ENCODE results near the gene TANGO6.

Gene TANGO6

GRCh38 chr16:68994324-68994723 is 151.0 kb downstream of the TANGO6 start:
- H3K4me3 ChIP-seq (ENCODE audit: insufficient read depth, low read depth, low read length, poor library complexity, severe bottlenecking), result no peak overlapping the region
- H3K9me3 ChIP-seq (ENCODE audit: control insufficient read depth, low read length), result no peaks in the 10 kb centered on the region
- H3K27ac ChIP-seq (ENCODE audit: insufficient read depth, low read length, poor library complexity, severe bottlenecking), result no peak overlapping the region
- no peaks in the 10 kb centered on the region for H3K36me3 ChIP-seq (ENCODE audit: control insufficient read depth, insufficient read depth, low read length)
- no peaks in the 10 kb centered on the region for H3K4me1 ChIP-seq (ENCODE audit: control insufficient read depth, insufficient read depth, low read length, poor library complexity, severe bottlenecking)
- H3K27me3 ChIP-seq (replicated peaks; ENCODE audit: control insufficient read depth, insufficient read depth, low read length, poor library complexity, severe bottlenecking), result no peaks in the 10 kb centered on the region
- no peak for DNase-seq

GRCh38 chr16:68995011-68995504 is 151.7 kb downstream of the TANGO6 start:
- no peaks in the 10 kb centered on the region for H3K9me3 ChIP-seq (ENCODE audit: control insufficient read depth, low read length)
- no peaks in the 10 kb centered on the region for H3K36me3 ChIP-seq (ENCODE audit: control insufficient read depth, insufficient read depth, low read length)
- DNase-seq, result no peak
- no peak overlapping the region for H3K27ac ChIP-seq (ENCODE audit: insufficient read depth, low read length, poor library complexity, severe bottlenecking)
- no peaks in the 10 kb centered on the region for H3K27me3 ChIP-seq (replicated peaks; ENCODE audit: control insufficient read depth, insufficient read depth, low read length, poor library complexity, severe bottlenecking)
- H3K4me1 ChIP-seq (ENCODE audit: control insufficient read depth, insufficient read depth, low read length, poor library complexity, severe bottlenecking), result no peaks in the 10 kb centered on the region
- H3K4me3 ChIP-seq (ENCODE audit: insufficient read depth, low read depth, low read length, poor library complexity, severe bottlenecking), result no peak overlapping the region

- Histone ChIP-seq H3K27me3 (replicated peaks; ENCODE audit: control insufficient read depth, insufficient read depth, low read length, poor library complexity, severe bottlenecking) (no peaks in the 10 kb centered on the region), H3K36me3 (ENCODE audit: control insufficient read depth, insufficient read depth, low read length) (no peaks in the 10 kb centered on the region), H3K27ac (ENCODE audit: insufficient read depth, low read length, poor library complexity, severe bottlenecking) (no peak overlapping the region), H3K4me1 (ENCODE audit: control insufficient read depth, insufficient read depth, low read length, poor library complexity, severe bottlenecking) (no peaks in the 10 kb centered on the region), H3K4me3 (ENCODE audit: insufficient read depth, low read depth, low read length, poor library complexity, severe bottlenecking) (no peak overlapping the region), H3K9me3 (ENCODE audit: control insufficient read depth, low read length) (no peaks in the 10 kb centered on the region)
- no peak for DNase-seq
Measured at GRCh38 chr16:68997564-68997963, 154.2 kb downstream of the TANGO6 start.

- H3K36me3 ChIP-seq (ENCODE audit: control insufficient read depth, insufficient read depth, low read length), result no peaks in the 10 kb centered on the region
- H3K4me3 ChIP-seq (ENCODE audit: insufficient read depth, low read depth, low read length, poor library complexity, severe bottlenecking), result no peak overlapping the region
- H3K4me1 ChIP-seq (ENCODE audit: control insufficient read depth, insufficient read depth, low read length, poor library complexity, severe bottlenecking), result no peaks in the 10 kb centered on the region
- H3K27me3 ChIP-seq (replicated peaks; ENCODE audit: control insufficient read depth, insufficient read depth, low read length, poor library complexity, severe bottlenecking), result no peaks in the 10 kb centered on the region
- H3K27ac ChIP-seq (ENCODE audit: insufficient read depth, low read length, poor library complexity, severe bottlenecking), result no peak overlapping the region
- DNase-seq, result no peak
- H3K9me3 ChIP-seq (ENCODE audit: control insufficient read depth, low read length), result no peaks in the 10 kb centered on the region
Measured at GRCh38 chr16:68999114-68999513, 155.8 kb downstream of the TANGO6 start.

GRCh38 chr16:69003500-69003899 is 160.2 kb downstream of the TANGO6 start:
- DNase-seq, result no peak
- no peaks in the 10 kb centered on the region for H3K4me1 ChIP-seq (ENCODE audit: control insufficient read depth, insufficient read depth, low read length, poor library complexity, severe bottlenecking)
- H3K27ac ChIP-seq (ENCODE audit: insufficient read depth, low read length, poor library complexity, severe bottlenecking), result no peak overlapping the region
- no peak overlapping the region for H3K4me3 ChIP-seq (ENCODE audit: insufficient read depth, low read depth, low read length, poor library complexity, severe bottlenecking)
- no peaks in the 10 kb centered on the region for H3K9me3 ChIP-seq (ENCODE audit: control insufficient read depth, low read length)
- no peaks in the 10 kb centered on the region for H3K27me3 ChIP-seq (replicated peaks; ENCODE audit: control insufficient read depth, insufficient read depth, low read length, poor library complexity, severe bottlenecking)
- no peaks in the 10 kb centered on the region for H3K36me3 ChIP-seq (ENCODE audit: control insufficient read depth, insufficient read depth, low read length)

- Histone ChIP-seq H3K4me3 (ENCODE audit: insufficient read depth, low read depth, low read length, poor library complexity, severe bottlenecking) (no peak overlapping the region), H3K27ac (ENCODE audit: insufficient read depth, low read length, poor library complexity, severe bottlenecking) (no peak overlapping the region), H3K27me3 (replicated peaks; ENCODE audit: control insufficient read depth, insufficient read depth, low read length, poor library complexity, severe bottlenecking) (no peaks in the 10 kb centered on the region), H3K36me3 (ENCODE audit: control insufficient read depth, insufficient read depth, low read length) (no peaks in the 10 kb centered on the region), H3K9me3 (ENCODE audit: control insufficient read depth, low read length) (no peaks in the 10 kb centered on the region), H3K4me1 (ENCODE audit: control insufficient read depth, insufficient read depth, low read length, poor library complexity, severe bottlenecking) (no peaks in the 10 kb centered on the region)
- DNase-seq, result no peak
Measured at GRCh38 chr16:69005641-69006355, 162.5 kb downstream of the TANGO6 start.

- Histone ChIP-seq H3K27ac (ENCODE audit: insufficient read depth, low read length, poor library complexity, severe bottlenecking) (no peak overlapping the region), H3K4me1 (ENCODE audit: control insufficient read depth, insufficient read depth, low read length, poor library complexity, severe bottlenecking) (no peaks in the 10 kb centered on the region), H3K9me3 (ENCODE audit: control insufficient read depth, low read length) (no peaks in the 10 kb centered on the region), H3K36me3 (ENCODE audit: control insufficient read depth, insufficient read depth, low read length) (no peaks in the 10 kb centered on the region), H3K27me3 (replicated peaks; ENCODE audit: control insufficient read depth, insufficient read depth, low read length, poor library complexity, severe bottlenecking) (no peaks in the 10 kb centered on the region), H3K4me3 (ENCODE audit: insufficient read depth, low read depth, low read length, poor library complexity, severe bottlenecking) (no peak overlapping the region)
- DNase-seq, result no peak
Measured at GRCh38 chr16:69012906-69013305, 169.6 kb downstream of the TANGO6 start.

- Histone ChIP-seq H3K27ac (ENCODE audit: insufficient read depth, low read length, poor library complexity, severe bottlenecking) (no peak overlapping the region), H3K4me3 (ENCODE audit: insufficient read depth, low read depth, low read length, poor library complexity, severe bottlenecking) (no peak overlapping the region), H3K27me3 (replicated peaks; ENCODE audit: control insufficient read depth, insufficient read depth, low read length, poor library complexity, severe bottlenecking) (no peaks in the 10 kb centered on the region), H3K9me3 (ENCODE audit: control insufficient read depth, low read length) (no peaks in the 10 kb centered on the region), H3K4me1 (ENCODE audit: control insufficient read depth, insufficient read depth, low read length, poor library complexity, severe bottlenecking) (no peaks in the 10 kb centered on the region), H3K36me3 (ENCODE audit: control insufficient read depth, insufficient read depth, low read length) (no peaks in the 10 kb centered on the region)
- no peak for DNase-seq
Measured at GRCh38 chr16:69013991-69014390, 170.7 kb downstream of the TANGO6 start.

- H3K9me3 ChIP-seq (ENCODE audit: control insufficient read depth, low read length), result no peaks in the 10 kb centered on the region
- no peak overlapping the region for H3K27ac ChIP-seq (ENCODE audit: insufficient read depth, low read length, poor library complexity, severe bottlenecking)
- no peaks in the 10 kb centered on the region for H3K27me3 ChIP-seq (replicated peaks; ENCODE audit: control insufficient read depth, insufficient read depth, low read length, poor library complexity, severe bottlenecking)
- H3K36me3 ChIP-seq (ENCODE audit: control insufficient read depth, insufficient read depth, low read length), result no peaks in the 10 kb centered on the region
- no peak for DNase-seq
- no peak overlapping the region for H3K4me3 ChIP-seq (ENCODE audit: insufficient read depth, low read depth, low read length, poor library complexity, severe bottlenecking)
- no peaks in the 10 kb centered on the region for H3K4me1 ChIP-seq (ENCODE audit: control insufficient read depth, insufficient read depth, low read length, poor library complexity, severe bottlenecking)
Measured at GRCh38 chr16:69014811-69015210, 171.5 kb downstream of the TANGO6 start.

GRCh38 chr16:69017036-69017783 is 173.9 kb downstream of the TANGO6 start:
- no peaks in the 10 kb centered on the region for H3K4me1 ChIP-seq (ENCODE audit: control insufficient read depth, insufficient read depth, low read length, poor library complexity, severe bottlenecking)
- H3K36me3 ChIP-seq (ENCODE audit: control insufficient read depth, insufficient read depth, low read length), result no peaks in the 10 kb centered on the region
- no peak overlapping the region for H3K27ac ChIP-seq (ENCODE audit: insufficient read depth, low read length, poor library complexity, severe bottlenecking)
- H3K27me3 ChIP-seq (replicated peaks; ENCODE audit: control insufficient read depth, insufficient read depth, low read length, poor library complexity, severe bottlenecking), result no peaks in the 10 kb centered on the region
- H3K4me3 ChIP-seq (ENCODE audit: insufficient read depth, low read depth, low read length, poor library complexity, severe bottlenecking), result no peak overlapping the region
- H3K9me3 ChIP-seq (ENCODE audit: control insufficient read depth, low read length), result no peaks in the 10 kb centered on the region
- DNase-seq, result no peak

Measured in effector memory CD4-positive, alpha-beta T cell (primary cell).